HG02938 (cell line): ENCODE measurements around the gene WNT8A.
"Not testable (repeated sequence)": the region's sequence is repeated elsewhere in the genome, so short reads cannot be mapped to it uniquely, and the experiment has no call there.

Source experiments
- ATAC-seq: cut with Tn5 transposase; IDR thresholded peaks from one replicate; pipeline ENCODE4 v1.9.1; 2021; ENCODE audit warnings: mild to moderate bottlenecking, moderate library complexity; ENCODE audit not compliant: unreplicated experiment

WNT8A gene, protein sequence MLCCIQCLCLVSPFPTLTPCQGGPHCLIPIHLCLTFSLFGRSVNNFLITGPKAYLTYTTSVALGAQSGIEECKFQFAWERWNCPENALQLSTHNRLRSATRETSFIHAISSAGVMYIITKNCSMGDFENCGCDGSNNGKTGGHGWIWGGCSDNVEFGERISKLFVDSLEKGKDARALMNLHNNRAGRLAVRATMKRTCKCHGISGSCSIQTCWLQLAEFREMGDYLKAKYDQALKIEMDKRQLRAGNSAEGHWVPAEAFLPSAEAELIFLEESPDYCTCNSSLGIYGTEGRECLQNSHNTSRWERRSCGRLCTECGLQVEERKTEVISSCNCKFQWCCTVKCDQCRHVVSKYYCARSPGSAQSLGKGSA

DNA sequence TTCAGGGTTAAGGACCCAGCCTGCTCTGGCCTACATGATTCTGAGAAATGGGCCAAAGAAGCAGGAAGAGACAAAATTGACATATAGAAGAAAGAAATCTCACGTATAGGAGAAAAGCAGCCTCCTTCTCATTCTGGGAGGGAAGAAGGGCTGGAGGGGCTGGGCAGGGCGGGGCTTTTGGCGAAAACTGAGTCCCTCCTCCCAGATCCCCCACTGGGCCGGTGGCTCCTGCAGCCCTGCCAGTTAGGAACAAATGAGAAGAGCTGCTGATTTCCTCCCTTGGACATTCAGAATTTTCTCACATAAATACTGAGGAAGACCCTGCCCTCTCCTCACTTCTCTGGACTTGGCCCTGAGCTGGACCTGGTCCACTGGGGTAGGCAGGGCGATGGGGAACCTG, at the start of gene WNT8A:
Gene WNT8A (plus strand): TSS at position 332 of the 400 bp plus-strand sequence. CDS start 95 bp downstream, outside the sequence.
- ATAC-seq = no peak

DNA sequence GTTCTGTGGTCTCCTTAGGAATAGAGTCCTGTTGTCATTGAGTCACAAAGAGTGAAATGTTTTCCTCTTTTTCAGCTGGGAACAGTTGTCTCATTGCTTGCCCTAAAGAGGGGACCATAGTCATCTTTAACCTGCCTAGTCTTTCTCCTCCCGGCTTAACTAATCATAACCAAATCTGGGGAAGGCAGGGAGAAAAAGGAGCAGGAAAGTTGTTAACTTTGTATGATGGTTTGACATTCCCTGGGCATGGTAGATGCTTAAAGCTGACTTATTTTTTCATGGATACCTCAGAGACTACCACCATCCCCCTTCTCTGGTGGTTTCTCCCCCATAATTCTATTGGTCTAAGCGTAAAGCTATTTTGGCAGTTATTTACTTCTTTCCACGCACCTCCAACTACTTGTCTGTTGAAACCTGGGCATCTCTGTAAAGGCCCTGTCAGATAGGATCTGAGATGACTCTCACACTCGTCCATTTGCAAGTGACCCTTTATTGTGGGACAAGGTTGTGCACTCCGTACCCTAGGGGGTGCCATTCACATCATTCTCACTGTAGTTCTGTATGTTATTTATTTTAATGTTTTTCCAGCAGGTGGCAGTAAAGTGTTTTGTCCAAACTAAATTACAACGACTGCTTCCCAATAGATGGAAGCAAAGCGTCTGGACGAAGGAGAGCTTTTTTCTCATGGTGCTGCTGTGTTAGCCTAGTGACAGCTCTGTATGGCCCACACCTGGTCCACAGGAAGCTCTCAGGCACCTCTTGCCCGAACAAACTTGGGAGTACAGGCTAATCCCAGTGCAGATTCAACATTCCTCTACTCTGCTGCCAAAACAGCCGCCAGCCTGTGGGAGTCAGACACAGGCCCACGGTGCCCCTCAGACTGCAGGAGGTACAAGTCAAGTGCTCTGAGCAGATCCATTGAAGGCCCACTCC, 48.0 kb upstream of the WNT8A start:
- ATAC-seq = peak; percentile 31

DNA sequence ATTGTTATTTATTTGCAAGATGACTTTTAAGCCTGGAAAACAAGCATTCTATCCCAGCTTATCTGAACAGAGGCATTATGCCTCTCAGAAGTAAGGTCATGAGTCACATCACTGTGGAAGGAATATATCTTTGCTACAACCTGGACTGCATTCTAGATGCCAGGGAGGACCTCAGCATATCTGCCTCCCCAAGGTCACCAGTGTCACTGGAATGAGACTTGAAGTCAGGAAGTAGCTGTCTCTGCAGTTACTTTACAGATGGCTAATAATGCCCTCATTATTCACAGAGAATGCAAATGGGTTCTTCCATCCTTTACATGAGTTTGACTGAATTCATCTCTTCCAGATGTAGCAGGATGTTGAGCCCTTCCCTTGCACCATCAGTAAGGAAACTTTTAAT, 46.6 kb upstream of the WNT8A start:
- ATAC-seq = no peak

DNA sequence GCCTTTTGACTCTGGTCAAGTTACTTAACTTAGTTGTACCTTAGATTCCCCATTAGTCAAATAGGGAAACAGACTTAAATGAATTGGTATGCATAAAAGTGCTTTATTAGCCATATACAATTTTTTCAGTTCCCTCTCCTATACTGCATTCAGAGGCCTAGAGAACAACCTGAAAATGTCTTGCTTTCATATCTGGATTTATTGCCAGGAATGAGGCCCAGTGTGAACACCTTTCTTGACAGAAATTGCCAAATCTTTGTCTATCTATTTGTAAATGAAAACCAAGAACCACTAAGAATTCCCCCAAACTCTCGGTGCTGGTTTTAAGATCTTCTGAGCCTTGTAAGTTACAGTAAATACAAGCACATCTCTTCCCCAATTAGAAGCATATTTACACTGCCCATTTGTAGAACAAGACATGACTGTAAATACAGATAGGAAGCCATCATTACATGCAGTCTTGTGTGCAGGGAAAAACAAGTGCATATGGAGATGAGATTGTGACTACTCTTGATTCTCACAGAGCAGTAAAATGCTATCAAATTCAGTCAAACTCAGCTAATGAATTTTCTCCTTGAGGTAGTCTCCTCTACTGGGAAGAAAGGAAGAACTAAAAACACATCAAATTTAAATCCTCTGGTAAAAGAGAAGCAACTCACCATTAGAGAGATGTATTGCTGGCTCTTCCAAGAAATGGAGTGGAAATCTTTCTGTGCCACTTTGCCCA, 45.8 kb upstream of the WNT8A start:
- ATAC-seq = no peak

DNA sequence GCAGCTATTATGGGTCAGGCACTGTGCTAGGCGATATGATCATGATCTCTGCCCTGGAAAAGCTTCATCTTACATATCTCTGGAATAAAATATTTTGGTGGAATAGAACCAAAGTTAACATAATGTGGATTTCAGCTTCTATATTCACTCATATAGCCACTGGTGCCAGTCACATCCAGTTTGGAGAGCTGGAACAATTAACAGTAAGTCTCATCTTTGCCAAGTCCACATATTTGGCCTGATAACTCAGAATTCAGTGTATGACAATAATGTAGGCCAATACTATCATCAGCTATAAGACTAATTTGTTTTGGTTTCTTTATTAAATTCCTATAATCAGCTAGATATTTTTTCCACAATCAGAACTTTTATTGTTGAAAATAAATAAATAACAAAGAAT, 45.0 kb upstream of the WNT8A start:
- no peak for ATAC-seq

DNA sequence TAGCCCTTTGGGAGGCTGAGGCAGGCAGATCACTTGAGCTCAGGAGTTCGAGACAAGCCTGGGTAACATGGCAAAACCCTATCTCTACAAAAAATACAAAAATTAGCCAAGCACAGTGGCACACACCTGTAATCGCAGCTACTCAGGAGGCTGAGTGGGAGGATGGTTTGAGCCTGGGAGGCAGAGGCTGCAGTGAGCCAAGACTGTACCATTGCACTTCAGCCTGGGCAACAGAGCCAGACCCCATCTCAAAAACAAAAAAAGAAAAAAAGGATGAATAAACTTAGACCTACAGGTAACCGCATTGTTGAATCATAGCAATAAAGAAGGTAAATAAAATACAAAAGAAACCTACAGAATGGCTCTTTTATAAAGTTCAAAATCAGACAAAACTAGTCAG, 38.5 kb upstream of the WNT8A start:
- not testable (repeated sequence) for ATAC-seq

DNA sequence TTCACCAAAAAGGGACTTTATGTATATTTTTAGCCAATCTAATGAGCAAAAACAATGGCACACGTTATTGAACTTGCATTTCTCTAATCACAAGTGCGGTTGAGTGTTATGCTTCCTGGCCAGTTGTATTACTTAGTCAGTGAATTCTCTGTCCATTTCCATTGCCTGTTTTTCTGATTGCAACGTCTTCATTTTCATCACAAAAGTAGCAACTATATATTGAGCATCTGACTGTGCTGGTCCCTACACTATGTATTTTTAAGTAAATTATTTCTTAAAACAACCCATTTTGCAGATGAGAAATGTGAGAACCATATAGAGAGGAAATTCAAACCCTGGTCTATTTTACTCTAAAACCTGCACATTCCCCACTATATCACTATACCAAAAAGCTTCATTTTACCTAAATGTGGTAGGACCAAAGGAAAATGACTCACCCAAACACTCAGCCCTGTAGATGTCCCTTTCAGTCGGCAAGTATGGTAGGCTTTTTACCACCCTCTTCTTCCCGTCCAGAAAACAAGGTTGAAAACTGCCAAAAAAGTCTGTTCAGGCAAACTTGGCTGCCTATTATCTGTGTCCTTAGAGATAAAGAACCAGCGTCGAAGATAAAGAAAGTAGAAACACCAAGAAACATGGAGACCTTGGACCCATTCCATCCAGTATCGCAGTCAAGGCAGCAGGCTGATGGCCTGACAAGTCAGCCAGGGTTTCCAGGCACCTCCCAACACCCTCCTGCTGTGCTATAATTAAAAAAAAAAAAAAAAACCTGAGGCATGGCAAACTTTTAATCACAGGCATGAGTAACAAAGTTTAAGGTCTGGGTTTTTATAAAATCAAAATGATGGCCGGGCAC, 32.2 kb upstream of the WNT8A start:
- ATAC-seq = no peak

DNA sequence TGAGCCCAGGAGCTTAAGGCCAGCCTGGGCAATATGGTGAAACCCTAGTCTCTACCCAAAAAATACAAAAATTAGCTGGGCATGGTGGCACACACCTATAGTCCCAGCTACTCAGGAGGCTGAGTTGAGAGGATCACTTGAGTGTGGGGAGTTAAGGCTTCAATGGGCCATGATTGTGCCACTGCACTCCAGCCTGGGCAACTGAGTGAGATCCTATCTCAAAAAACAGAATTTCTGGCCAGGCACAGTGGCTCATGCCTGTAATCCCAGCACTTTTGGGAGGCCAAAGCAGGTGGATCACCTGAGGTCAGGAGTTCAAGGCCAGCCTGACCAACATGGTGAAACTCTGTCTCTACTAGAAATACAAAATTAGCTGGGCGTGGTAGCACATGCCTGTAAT, 31.1 kb upstream of the WNT8A start:
- ATAC-seq = not testable (repeated sequence)

DNA sequence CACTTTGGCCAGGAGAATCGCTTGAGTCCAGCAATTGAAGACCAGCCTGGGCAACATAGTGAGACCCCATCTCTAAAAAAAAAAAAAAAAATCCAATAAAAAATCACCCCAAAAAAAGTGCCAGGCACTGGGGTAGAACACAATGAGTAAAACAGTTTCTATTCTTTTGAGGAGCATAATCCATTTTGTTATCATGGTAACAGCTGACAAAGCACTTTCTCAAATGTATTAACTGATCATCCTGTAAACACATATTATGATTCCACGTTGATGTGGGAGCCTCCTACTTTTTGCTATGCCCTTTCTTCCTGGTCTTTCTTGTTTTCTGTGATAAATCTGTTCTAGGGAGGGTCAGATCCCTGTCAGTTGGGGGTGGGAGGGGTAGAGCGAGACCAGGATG, 30.3 kb upstream of the WNT8A start:
- no peak for ATAC-seq

DNA sequence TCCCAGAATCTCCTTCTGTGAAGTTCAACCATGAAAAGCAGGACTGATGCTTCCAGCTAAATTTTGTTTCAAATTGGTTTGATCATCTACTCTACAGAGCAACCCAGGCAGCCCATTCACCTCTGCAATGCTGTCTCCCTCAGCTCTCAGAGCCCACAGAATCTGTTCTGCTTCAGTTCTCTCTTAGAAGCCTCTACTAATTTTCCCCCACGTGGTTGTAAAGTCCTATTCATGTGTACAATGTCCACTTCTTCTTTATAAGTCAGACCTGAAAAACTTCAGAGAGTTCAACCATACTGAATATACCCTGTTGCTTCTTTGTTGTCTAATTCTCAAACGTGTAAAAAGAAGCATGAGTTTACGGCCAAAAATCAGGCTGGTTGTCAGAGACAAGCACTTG, 29.6 kb upstream of the WNT8A start:
- ATAC-seq = no peak

DNA sequence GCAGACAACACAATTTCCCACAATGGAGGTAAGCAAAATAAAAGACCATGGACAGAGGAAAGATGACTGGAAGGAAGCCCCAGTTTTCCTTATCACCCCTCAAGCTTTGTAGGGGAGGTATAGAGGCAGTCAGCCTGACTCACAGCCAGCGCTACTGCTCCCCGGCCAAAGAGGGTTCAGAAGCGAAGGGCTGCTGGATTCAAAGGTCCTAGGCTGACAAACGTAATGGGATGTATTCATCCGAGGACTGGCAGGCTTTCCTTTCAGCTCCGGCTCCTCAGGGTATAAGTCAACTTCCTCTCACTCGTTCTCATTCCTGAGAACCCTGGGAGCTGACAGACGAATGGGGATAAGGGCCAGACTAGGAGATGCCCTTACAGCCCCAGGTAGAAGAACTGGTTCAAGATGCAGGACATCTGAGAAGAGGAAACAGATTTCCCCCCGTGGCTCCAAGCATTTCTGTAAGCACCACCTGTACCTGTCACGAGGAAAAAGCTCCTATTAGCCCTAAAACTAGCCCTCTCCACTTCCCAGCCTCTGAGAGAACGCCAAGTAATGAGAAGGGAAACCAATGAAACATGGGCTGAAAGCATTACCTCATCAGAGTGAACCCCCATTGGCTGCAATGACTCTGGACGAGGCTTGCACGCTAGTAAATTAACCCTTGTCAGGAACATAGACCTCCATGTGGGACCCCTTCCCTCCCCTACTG, 28.8 kb upstream of the WNT8A start:
- no peak for ATAC-seq

DNA sequence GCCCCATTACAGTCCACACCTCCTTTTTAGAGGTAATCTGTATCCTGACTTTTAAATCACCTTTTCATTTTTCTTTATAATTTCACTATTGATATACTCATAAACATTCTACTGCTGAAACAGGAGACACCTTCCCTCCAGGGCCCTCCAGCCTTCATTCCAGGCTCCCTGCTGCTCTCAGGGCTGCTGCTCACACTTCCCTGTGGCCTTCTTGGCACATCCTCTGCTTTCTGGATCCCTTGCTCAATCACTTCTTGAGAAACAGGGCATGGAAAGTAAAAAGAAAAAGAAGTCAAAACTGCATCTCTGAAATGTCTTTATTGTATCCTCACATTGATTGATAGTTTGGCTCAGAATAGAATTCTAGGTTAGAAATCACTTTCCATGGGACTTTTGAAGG, 19.3 kb upstream of the WNT8A start:
- ATAC-seq = no peak

DNA sequence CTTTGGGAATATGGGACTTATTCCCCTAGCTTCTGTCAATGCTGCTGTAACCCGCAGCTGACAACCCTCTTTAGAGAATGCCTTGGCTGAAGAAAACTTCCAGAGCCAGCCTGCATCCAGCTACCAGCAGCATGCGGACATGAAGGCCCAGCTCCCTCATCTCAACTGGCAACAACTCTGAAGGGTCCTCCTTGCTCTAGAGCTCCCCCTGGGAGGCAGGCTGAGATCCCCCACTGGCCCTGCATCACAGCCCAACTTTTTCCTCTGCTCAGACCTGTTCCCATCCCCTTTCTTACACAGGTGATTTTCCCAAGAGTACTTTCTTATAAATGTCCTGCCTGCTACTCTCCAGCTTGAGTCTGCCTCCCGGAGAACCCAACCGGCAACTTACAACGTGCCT, 18.7 kb upstream of the WNT8A start:
- no peak for ATAC-seq

DNA sequence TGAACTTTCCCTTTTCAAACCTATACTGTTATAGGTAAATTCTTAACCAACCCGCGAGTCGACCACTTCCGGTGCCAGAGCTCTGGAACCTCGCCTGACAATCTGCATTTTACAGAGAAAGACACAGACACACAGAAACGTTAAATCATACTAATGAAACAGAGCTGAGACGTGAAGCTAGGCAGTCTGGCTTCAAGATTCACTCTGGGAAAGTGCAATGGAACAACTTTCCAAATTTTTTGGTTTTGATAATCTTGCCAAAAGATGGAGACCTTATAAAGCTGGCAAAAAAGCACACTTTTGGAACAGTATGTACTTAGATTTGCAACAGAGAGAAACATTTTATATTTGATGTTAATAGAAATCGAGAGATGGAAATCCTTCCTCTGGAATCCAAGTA, 15.9 kb upstream of the WNT8A start:
- no peak for ATAC-seq

DNA sequence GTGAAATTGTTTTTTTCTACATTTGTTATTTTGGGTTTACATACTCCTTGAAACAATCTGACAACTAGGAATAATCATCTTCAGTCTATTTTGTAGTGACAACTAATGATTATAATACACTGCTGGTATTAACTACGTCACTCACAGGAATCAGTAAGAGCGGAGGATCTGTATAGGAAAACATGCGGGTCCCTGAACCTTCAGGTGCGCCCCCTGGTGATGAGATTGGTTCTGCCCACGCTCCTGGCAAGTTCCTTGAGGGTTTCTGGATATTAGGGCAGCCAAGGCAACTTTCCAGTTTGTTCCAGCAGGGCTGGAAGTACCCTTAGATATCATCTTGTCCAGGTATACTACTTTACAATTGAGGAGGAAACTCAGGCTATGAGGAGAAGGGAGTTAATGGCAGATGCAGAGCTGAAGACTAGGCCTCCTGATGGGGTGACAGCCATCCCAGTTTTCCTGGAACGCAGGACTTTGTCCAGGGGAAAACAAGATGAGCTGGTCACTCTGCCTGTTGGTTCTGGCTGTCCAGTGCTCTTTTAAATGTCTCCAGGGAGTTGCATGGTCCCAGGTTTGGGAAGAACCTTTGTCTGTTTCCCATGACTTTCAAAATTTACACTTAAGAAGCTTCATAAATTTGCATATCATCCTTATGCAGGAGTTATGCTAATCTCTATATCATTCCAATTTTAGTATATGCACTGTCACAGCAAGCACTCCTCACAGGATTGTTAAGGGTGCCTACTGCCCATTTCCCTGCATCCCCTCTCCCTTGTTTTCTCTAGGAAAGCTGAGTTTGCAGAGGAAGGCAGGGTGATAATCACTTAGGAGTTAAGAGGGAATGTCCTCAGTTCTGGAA, 14.9 kb upstream of the WNT8A start:
- ATAC-seq = no peak

DNA sequence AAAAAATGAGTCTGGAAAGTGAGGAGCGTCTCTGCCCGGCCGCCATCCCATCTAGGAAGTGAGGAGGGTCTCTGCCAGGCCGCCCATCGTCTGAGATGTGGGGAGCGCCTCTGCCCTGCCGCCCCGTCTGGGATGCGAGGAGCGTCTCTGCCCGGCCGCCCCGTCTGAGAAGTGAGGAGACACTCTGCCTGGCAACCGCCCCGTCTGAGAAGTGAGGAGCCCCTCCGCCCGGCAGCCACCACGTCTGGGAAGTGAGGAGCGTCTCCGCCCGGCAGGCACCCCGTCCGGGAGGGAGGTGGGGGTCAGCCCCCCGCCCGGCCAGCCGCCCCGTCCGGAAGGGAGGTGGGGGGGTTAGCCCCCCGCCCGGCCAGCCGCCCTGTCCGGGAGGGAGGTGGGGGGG, 13.8 kb upstream of the WNT8A start:
- ATAC-seq = not testable (repeated sequence)

DNA sequence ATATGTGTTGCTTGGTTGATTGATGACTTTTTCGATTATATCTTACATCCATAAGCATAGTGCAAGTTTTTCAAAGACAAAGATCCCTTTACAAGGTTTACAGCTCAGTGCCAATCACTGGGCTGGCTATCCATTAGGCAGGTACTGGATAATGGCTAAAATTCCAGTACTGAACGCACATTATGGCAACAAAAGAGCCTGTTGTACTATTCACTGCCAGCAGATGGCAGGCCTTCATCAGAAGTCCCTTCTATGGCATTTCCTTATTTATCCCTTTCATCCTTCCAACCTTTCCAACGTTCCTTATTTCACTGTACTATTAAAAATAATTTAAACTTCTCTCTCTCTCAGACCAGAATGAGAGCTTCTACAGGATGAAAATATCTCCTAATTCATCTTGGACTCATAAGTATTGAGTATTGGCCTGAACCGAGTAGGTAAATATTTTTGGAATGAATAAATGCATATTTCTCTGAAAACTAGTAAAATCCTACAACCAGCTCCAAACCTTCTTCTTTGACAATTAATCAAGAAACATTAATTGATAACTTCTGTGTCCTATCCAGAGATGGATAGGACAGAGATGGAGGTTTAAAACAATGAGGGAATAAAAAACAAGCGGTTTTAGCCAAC, 6.7 kb upstream of the WNT8A start:
- no peak for ATAC-seq

DNA sequence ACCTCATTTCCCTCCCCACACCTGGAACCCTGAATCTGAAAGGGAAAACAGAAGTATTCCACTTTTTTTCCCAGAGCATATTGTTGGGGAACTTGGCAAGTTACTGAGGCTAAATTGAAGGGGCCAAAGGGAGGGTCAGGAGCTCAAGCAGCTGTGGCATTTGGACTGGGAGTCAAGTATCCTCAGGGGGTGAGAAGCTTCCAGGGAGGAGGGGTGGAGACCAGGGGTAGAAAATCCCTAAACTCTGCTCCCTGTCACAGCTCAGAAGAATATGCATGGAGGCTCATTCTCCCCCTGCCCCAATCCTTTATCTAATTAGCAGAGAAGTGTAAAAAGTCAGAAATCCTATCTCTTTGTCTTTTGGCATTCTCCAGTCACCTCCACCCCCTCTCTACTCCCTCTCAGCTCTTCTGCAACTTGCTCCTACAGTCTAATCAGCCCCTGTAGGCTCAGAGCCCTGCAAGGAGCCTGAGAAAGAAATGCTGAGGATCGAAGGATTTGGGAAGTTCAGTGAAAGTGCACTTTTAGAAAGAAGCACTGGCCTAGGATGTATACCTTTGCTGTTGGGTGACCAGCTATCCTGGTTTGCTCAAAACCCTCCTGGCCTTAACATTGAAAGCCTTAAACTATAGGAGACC, 5.7 kb upstream of the WNT8A start:
- no peak for ATAC-seq
